Measurements from ENCODE around the gene GATB. TPM values are rescaled to one million over a fixed set of nuclear protein-coding genes. Genes with fewer than 3 reads are reported as not detected.

The GATB gene
- total RNA-seq, 1 donor from 2014 or later, result 11.1 TPM

DNA sequence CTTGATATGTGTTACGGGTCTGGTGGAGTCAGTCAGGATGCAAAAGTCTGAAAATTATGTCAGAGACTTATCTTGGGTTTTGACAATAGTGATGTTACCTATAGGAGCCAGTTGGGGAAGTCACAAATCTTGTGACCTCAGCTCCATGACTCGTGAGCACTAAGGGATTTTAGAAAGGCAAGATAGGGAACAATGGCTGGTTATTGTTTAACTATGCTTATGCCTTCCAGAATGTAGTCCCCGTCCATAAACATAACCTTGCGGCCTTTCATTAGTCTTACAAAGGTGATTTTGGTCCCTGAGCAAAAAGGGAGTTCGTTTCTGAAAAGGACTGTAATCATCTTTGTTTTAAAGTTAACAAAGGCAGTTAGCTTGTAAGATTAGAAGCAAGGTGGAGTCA lies 23.9 kb upstream of the GATB start:
- no peaks in the 10 kb centered on the region for H3K27me3 ChIP-seq (ENCODE audit: control insufficient read depth, insufficient read depth, low read length)
- FAIRE-seq, result no peak
- no peak for DNase-seq (ENCODE audit: low read depth)
- no peak overlapping the region for H3K4me3 ChIP-seq (ENCODE audit: low read depth, low read length)
- TF ChIP-seq, protein P1, sequence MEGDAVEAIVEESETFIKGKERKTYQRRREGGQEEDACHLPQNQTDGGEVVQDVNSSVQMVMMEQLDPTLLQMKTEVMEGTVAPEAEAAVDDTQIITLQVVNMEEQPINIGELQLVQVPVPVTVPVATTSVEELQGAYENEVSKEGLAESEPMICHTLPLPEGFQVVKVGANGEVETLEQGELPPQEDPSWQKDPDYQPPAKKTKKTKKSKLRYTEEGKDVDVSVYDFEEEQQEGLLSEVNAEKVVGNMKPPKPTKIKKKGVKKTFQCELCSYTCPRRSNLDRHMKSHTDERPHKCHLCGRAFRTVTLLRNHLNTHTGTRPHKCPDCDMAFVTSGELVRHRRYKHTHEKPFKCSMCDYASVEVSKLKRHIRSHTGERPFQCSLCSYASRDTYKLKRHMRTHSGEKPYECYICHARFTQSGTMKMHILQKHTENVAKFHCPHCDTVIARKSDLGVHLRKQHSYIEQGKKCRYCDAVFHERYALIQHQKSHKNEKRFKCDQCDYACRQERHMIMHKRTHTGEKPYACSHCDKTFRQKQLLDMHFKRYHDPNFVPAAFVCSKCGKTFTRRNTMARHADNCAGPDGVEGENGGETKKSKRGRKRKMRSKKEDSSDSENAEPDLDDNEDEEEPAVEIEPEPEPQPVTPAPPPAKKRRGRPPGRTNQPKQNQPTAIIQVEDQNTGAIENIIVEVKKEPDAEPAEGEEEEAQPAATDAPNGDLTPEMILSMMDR (IDR thresholded peaks at IDR 0.05; ENCODE audit: insufficient read depth, low read length, severe bottlenecking), result no peak
- H3K36me3 ChIP-seq (ENCODE audit: control insufficient read depth, insufficient read depth, low read length), result no peaks in the 10 kb centered on the region

GRCh38 chr4:151783867-151784266 lies 23.1 kb upstream of the GATB start:
- Histone ChIP-seq H3K4me3 (ENCODE audit: low read depth, low read length) (no peak overlapping the region), H3K27me3 (ENCODE audit: control insufficient read depth, insufficient read depth, low read length) (no peaks in the 10 kb centered on the region), H3K36me3 (ENCODE audit: control insufficient read depth, insufficient read depth, low read length) (no peaks in the 10 kb centered on the region)
- no peak for FAIRE-seq
- no peak for DNase-seq (ENCODE audit: low read depth)
- TF ChIP-seq, protein P1 (IDR thresholded peaks at IDR 0.05; ENCODE audit: insufficient read depth, low read length, severe bottlenecking), result no peak

DNA sequence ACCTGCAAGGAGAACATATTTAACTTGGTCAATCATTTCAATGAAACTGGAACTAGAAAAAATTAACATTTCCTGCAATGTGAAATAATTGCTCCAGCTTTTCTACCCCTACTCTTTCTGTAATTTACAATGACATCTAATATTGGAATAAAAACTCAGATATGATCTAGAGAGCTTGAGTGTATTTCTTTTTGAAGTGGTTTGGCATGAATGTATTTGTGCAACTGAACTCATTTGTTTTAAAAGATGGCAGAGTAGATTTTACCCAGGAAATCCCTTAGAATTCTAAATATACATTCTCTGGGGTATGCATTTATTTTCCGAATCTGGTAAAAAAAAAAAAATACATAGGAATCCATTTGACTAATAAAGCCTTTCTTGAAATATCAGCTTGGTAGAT lies 21.5 kb upstream of the GATB start:
- no peak for DNase-seq (ENCODE audit: low read depth)
- no peak for FAIRE-seq
- H3K4me3 ChIP-seq (ENCODE audit: low read depth, low read length), result no peak overlapping the region
- TF ChIP-seq, protein P1 (IDR thresholded peaks at IDR 0.05; ENCODE audit: insufficient read depth, low read length, severe bottlenecking), result no peak
- no peaks in the 10 kb centered on the region for H3K27me3 ChIP-seq (ENCODE audit: control insufficient read depth, insufficient read depth, low read length)
- H3K36me3 ChIP-seq (ENCODE audit: control insufficient read depth, insufficient read depth, low read length), result no peaks in the 10 kb centered on the region

DNA sequence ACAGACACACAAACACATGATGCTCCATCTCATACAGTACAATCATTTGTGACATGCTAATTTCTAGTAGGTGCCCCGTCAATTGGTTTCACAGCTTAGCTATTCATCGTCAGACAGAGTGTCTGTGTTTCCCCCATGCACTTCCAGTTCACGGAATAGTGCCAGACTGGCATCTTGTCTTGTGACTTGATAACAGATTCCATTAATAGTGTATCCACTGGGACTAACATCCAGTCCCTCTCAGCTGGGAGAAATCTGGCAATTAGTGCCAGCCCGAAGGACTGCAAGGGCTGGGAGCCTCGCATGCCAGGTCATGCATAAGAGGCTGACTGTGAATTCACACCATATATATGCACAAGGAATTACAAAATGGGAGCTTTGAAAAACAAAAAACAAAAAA lies 20.2 kb upstream of the GATB start:
- H3K27me3 ChIP-seq (ENCODE audit: control insufficient read depth, insufficient read depth, low read length), result no peaks in the 10 kb centered on the region
- DNase-seq (ENCODE audit: low read depth) (no peak), FAIRE-seq (no peak)
- no peaks in the 10 kb centered on the region for H3K36me3 ChIP-seq (ENCODE audit: control insufficient read depth, insufficient read depth, low read length)
- TF ChIP-seq, protein P1 (IDR thresholded peaks at IDR 0.05; ENCODE audit: insufficient read depth, low read length, severe bottlenecking), result no peak
- no peak overlapping the region for H3K4me3 ChIP-seq (ENCODE audit: low read depth, low read length)

DNA sequence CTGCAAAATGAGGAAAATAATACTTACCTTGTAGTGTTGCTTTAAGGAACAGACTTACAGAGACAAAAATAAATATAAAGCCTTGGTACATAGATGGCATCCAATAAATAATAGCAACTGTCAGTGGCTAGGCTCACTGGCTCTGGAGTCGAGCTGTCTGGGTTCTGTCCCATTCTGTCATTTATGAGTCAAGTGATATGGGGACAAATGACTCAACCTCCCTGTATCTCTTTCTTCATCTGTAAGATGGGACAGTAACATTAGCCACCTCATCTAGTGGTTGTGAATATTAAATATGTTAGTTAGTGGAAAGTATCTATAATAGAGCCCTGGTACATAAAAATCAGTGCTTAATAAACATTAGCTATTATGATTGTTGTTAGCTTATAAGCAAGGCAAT lies 16.7 kb upstream of the GATB start:
- no peaks in the 10 kb centered on the region for H3K36me3 ChIP-seq (ENCODE audit: control insufficient read depth, insufficient read depth, low read length)
- FAIRE-seq (no peak), DNase-seq (ENCODE audit: low read depth) (no peak)
- TF ChIP-seq, protein P1 (IDR thresholded peaks at IDR 0.05; ENCODE audit: insufficient read depth, low read length, severe bottlenecking), result no peak
- H3K4me3 ChIP-seq (ENCODE audit: low read depth, low read length), result no peak overlapping the region
- no peaks in the 10 kb centered on the region for H3K27me3 ChIP-seq (ENCODE audit: control insufficient read depth, insufficient read depth, low read length)

GRCh38 chr4:151774324-151774723 lies 13.5 kb upstream of the GATB start:
- FAIRE-seq (no peak), DNase-seq (ENCODE audit: low read depth) (no peak)
- Histone ChIP-seq H3K4me3 (ENCODE audit: low read depth, low read length) (no peak overlapping the region), H3K36me3 (ENCODE audit: control insufficient read depth, insufficient read depth, low read length) (no peaks in the 10 kb centered on the region), H3K27me3 (ENCODE audit: control insufficient read depth, insufficient read depth, low read length) (no peaks in the 10 kb centered on the region)
- TF ChIP-seq, protein P1 (IDR thresholded peaks at IDR 0.05; ENCODE audit: insufficient read depth, low read length, severe bottlenecking), result no peak
